HepG2 (cell line): ENCODE measurements around the gene ARHGAP29. TPM values are rescaled to one million over a fixed set of nuclear protein-coding genes. Genes with fewer than 3 reads are reported as not detected.

Experiments used
- ATAC-seq: fragments of 200-7000 bp; cut with Tn5 transposase; 3 replicates; pipeline ENCODE4 v1.9.1; 2020; ENCODE audit warnings: mild to moderate bottlenecking, moderate library complexity
- BruUV-seq: library from RNA; stranded (reverse); fragments of 400-500 nt; replicated peaks from 2 replicates; lab custom pipeline; 2021; lab: Mats Ljungman, UMichigan
- CTCF ChIA-PET: fragments of 300-600 bp; formaldehyde crosslinking; extraction: SDS; loops from one replicate; lab custom pipeline; 2021; ENCODE audit warnings: low total read pairs, inconsistent platforms, low intra/inter-chr PET ratio; lab: Yijun Ruan, JAX
- POLR2A ChIA-PET: fragments of 350-600 bp; sonication (Branson Sonifier 250); formaldehyde crosslinking; loops from one replicate; lab custom pipeline; 2020; ENCODE audit warnings: antibody characterized with exemption, inconsistent platforms; lab: Yijun Ruan, JAX
- DNase-seq: peaks from one replicate; pipeline ENCODE4 v3.0.0-alpha.2; 2015; ENCODE audit warnings: low spot score
- FAIRE-seq: peaks from 3 replicates; lab custom pipeline; 2011; peaks lifted over from hg19 to GRCh38; lab: Jason Lieb, UNC
- H2AFZ ChIP-seq: one replicate; pipeline ENCODE4 v1.6.1; 2011; ENCODE audit warnings: low read length, inconsistent platforms
- H3K27ac ChIP-seq: fragments of 300-600 bp; 3 replicates; pipeline ENCODE4 v1.8.0; 2011; ENCODE audit warnings: mixed run types, mild to moderate bottlenecking, mixed read lengths, low read length, inconsistent platforms; ENCODE audit not compliant: insufficient read depth; ENCODE audit errors: extremely low read length
- H3K27me3 ChIP-seq, 2 experiments: fragments of 200-600 bp in 1 of 2; 2 replicates in 1 of 2; 3 replicates in 1 of 2; pipeline versions ENCODE4 v1.6.0 to v1.8.0; 2011; ENCODE audit warnings: low read length in 2 of 2, mild to moderate bottlenecking in 2 of 2, moderate library complexity in 2 of 2, inconsistent platforms in 1 of 2; ENCODE audit not compliant: insufficient read depth in 2 of 2, control insufficient read depth in 1 of 2
- H3K36me3 ChIP-seq, 2 experiments: fragments of 200-600 bp in 1 of 2; replicated peaks in 1 of 2; 2 replicates in 1 of 2; 3 replicates in 1 of 2; pipeline versions ENCODE4 v1.5.1 to v1.8.0; 2011; ENCODE audit warnings: low read length in 2 of 2, inconsistent platforms in 1 of 2; ENCODE audit not compliant: insufficient read depth in 2 of 2, control insufficient read depth in 1 of 2
- H3K4me1 ChIP-seq: 2 replicates; pipeline ENCODE4 v1.5.1; 2012; ENCODE audit warnings: low read length, inconsistent platforms; ENCODE audit not compliant: insufficient read depth
- H3K4me2 ChIP-seq: 2 replicates; pipeline ENCODE4 v1.6.0; 2011; ENCODE audit warnings: low read depth, low read length, inconsistent platforms
- H3K4me3 ChIP-seq, 3 experiments: fragments of 200-600 bp in 1 of 3; sonication (generic), shearing (Covaris generic) in 1 of 3; replicated peaks in 1 of 3; 2 replicates each; pipeline ENCODE4 v1.5.1; 2011 to 2016; ENCODE audit warnings: low read length in 3 of 3, inconsistent platforms in 2 of 3, low read depth in 2 of 3, mild to moderate bottlenecking in 2 of 3, control low read depth in 1 of 3, mixed read lengths in 1 of 3; ENCODE audit not compliant: insufficient read depth in 1 of 3
- H3K79me2 ChIP-seq: one replicate; pipeline ENCODE4 v1.6.1; 2011; ENCODE audit warnings: low read length, inconsistent platforms; ENCODE audit not compliant: insufficient read depth
- H3K9ac ChIP-seq: 2 replicates; pipeline ENCODE4 v1.6.0; 2011; ENCODE audit warnings: mild to moderate bottlenecking, low read depth, low read length, inconsistent platforms; ENCODE audit not compliant: insufficient read depth
- H3K9me3 ChIP-seq: 2 replicates; pipeline ENCODE4 v1.5.1; 2012; ENCODE audit warnings: mild to moderate bottlenecking, low read length
- H4K20me1 ChIP-seq: 2 replicates; pipeline ENCODE4 v1.6.0; 2011; ENCODE audit warnings: inconsistent platforms, mild to moderate bottlenecking, low read length, moderate library complexity; ENCODE audit not compliant: insufficient read depth
- FOSL1 ChIP-seq: sonication (generic); formaldehyde crosslinking; IDR thresholded peaks from 2 replicates; pipeline ENCODE4 v1.9.0; 2021; ENCODE audit warnings: missing genetic modification reagents, borderline replicate concordance
- FOXK1 ChIP-seq: sonication (generic); formaldehyde crosslinking; IDR thresholded peaks from 2 replicates; pipeline ENCODE4 v1.4.0; 2020; ENCODE audit warnings: low read depth, missing genetic modification reagents, borderline replicate concordance
- HNRNPUL1 ChIP-seq: fragments of 200-400 bp; formaldehyde crosslinking; IDR thresholded peaks from 2 replicates; pipeline ENCODE4 v1.6.1; 2017; ENCODE audit warnings: low read depth, mild to moderate bottlenecking, low read length, moderate library complexity
- IRF1 ChIP-seq: sonication (generic); formaldehyde crosslinking; IDR thresholded peaks from 2 replicates; pipeline ENCODE4 v1.4.0; 2020; ENCODE audit warnings: low read depth, mild to moderate bottlenecking, missing genetic modification reagents
- NFE2L2 ChIP-seq: fragments of 150-350 bp; IDR thresholded peaks from 2 replicates; pipeline ENCODE4 v1.6.1; 2014; ENCODE audit warnings: low read length
- NFYB ChIP-seq: sonication (generic); formaldehyde crosslinking; IDR thresholded peaks from 2 replicates; pipeline ENCODE4 v1.4.0; 2020; ENCODE audit warnings: missing genetic modification reagents
- THAP8 ChIP-seq: sonication (generic); formaldehyde crosslinking; IDR thresholded peaks from 2 replicates; pipeline ENCODE4 v1.5.1; 2020; ENCODE audit warnings: missing genetic modification reagents, mild to moderate bottlenecking, borderline replicate concordance
- ZFP36L1 ChIP-seq: sonication (generic); formaldehyde crosslinking; IDR thresholded peaks from 2 replicates; pipeline ENCODE4 v1.8.0; 2022; ENCODE audit warnings: mild to moderate bottlenecking, missing genetic modification reagents, moderate library complexity
- ZNF18 ChIP-seq: sonication (generic); formaldehyde crosslinking; IDR thresholded peaks from 2 replicates; pipeline ENCODE4 v1.8.0; 2022; ENCODE audit warnings: mild to moderate bottlenecking, missing genetic modification reagents; ENCODE audit not compliant: insufficient replicate concordance
- ZNF709 ChIP-seq: sonication (generic); formaldehyde crosslinking; IDR thresholded peaks from 2 replicates; pipeline ENCODE4 v1.5.0; 2020; ENCODE audit warnings: mild to moderate bottlenecking, missing genetic modification reagents
- ZNF878 ChIP-seq: sonication (generic); formaldehyde crosslinking; IDR thresholded peaks from 2 replicates; pipeline ENCODE4 v1.8.1; 2023; ENCODE audit warnings: mild to moderate bottlenecking, missing genetic modification reagents, moderate library complexity
- in situ Hi-C: cut with HindIII; loops from 2 replicates; pipeline ENCODE4 v1.10.0; 2017; ENCODE audit warnings: low pct_unique_long_range_greater_than_20kb; ENCODE audit not compliant: extremely low pct_ligation_motif_present
- intact Hi-C: fragments of 100-400 bp; cut with micrococcal nuclease; formaldehyde crosslinking; loops from one replicate; pipeline ENCODE4 v1.10.0; 2022; ENCODE audit not compliant: unreplicated experiment
- polyA plus RNA-seq, 8 experiments: library from polyadenylated mRNA; depleted of rRNA in 3 of 8; stranded (reverse) in 7 of 8; unstranded in 1 of 8; fragments of >200 nt; fragmentation: Illumina TruSeq in 4 of 8; extraction: Trizol in 4 of 8; gene quantifications; 2 replicates each; pipeline versions ENCODE4 v1.2.1 to v1.2.3, GENCODE V29; 2011 to 2016; ENCODE audit warnings: low read depth in 4 of 8, missing spikeins in 1 of 8, mixed read lengths in 1 of 8; ENCODE audit not compliant: insufficient read depth in 1 of 8
- total RNA-seq, 5 experiments: library from RNA; depleted of rRNA; stranded (reverse); fragments of >200 nt; fragmentation: Illumina TruSeq; extraction: Trizol; gene quantifications; 2 replicates each; pipeline ENCODE4 v1.2.3, GENCODE V29; 2016; ENCODE audit warnings: low read depth in 1 of 5
- TF ChIP-seq, protein P1 (sequence below): sonication (generic); formaldehyde crosslinking; IDR thresholded peaks from 2 replicates; pipeline ENCODE4 v1.9.0; 2021; ENCODE audit warnings: missing genetic modification reagents, borderline replicate concordance
- TF ChIP-seq, protein P2 (sequence below): sonication (generic); formaldehyde crosslinking; IDR thresholded peaks from 2 replicates; pipeline ENCODE4 v1.5.1; 2020; ENCODE audit warnings: missing genetic modification reagents, mild to moderate bottlenecking, borderline replicate concordance
- TF ChIP-seq, protein P3 (sequence below): sonication (generic); formaldehyde crosslinking; IDR thresholded peaks from 2 replicates; pipeline ENCODE4 v1.5.0; 2020; ENCODE audit warnings: mild to moderate bottlenecking, low read depth, missing genetic modification reagents, borderline replicate concordance

The ARHGAP29 gene
- total and polyA plus RNA-seq, 2 of the 13 experiments (the other 11 are each of a cell fraction or from before 2014, with no cell fraction given): 12.8 to 18.3 TPM

GRCh38 chr1:94178901-94179300 is 58.5 kb downstream of the ARHGAP29 start:
- BruUV-seq: no TSS peak
- in situ Hi-C loops: no loop called here
- H2AFZ ChIP-seq: no peak overlapping the region
- no peaks in the 10 kb centered on the region for H3K9me3 ChIP-seq
- no peak overlapping the region for H3K9ac ChIP-seq
- no peak for FAIRE-seq
- TF ChIP-seq ZFP36L1 (no peak), FOXK1 (CRISPR knock-in tag) (no peak), ZNF878 (CRISPR knock-in tag) (no peak), FOSL1 (no peak), IRF1 (CRISPR knock-in tag) (no peak), NFE2L2 (no peak), ZNF18 (CRISPR knock-in tag) (no peak), HNRNPUL1 (no peak), THAP8 (no peak), ZNF709 (CRISPR knock-in tag) (no peak), NFYB (no peak)
- TF ChIP-seq, protein P1, sequence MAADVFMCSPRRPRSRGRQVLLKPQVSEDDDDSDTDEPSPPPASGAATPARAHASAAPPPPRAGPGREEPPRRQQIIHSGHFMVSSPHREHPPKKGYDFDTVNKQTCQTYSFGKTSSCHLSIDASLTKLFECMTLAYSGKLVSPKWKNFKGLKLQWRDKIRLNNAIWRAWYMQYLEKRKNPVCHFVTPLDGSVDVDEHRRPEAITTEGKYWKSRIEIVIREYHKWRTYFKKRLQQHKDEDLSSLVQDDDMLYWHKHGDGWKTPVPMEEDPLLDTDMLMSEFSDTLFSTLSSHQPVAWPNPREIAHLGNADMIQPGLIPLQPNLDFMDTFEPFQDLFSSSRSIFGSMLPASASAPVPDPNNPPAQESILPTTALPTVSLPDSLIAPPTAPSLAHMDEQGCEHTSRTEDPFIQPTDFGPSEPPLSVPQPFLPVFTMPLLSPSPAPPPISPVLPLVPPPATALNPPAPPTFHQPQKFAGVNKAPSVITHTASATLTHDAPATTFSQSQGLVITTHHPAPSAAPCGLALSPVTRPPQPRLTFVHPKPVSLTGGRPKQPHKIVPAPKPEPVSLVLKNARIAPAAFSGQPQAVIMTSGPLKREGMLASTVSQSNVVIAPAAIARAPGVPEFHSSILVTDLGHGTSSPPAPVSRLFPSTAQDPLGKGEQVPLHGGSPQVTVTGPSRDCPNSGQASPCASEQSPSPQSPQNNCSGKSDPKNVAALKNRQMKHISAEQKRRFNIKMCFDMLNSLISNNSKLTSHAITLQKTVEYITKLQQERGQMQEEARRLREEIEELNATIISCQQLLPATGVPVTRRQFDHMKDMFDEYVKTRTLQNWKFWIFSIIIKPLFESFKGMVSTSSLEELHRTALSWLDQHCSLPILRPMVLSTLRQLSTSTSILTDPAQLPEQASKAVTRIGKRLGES: no peak
- TF ChIP-seq, protein P2, sequence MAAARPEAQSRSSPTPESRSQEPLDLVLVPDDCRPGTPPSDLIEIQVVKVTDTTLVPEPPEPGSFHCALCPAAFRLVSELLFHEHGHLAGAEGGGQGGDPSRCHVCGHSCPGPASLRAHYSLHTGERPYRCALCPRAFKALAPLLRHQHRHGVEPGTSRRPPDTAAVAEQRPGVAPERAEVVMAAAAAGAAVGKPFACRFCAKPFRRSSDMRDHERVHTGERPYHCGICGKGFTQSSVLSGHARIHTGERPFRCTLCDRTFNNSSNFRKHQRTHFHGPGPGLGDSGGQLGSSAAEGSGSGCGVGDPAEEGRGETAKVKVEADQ (CRISPR knock-in tag): no peak
- TF ChIP-seq, protein P3, sequence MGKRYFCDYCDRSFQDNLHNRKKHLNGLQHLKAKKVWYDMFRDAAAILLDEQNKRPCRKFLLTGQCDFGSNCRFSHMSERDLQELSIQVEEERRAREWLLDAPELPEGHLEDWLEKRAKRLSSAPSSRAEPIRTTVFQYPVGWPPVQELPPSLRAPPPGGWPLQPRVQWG (CRISPR knock-in tag): no peak
- TF ChIP-seq, all 625 proteins: peak for 0
- H3K4me1 ChIP-seq: no peaks in the 10 kb centered on the region
- no peaks in the 10 kb centered on the region for H3K27me3 ChIP-seq
- no peak overlapping the region for H3K4me3 ChIP-seq
- no peak for ATAC-seq
- intact Hi-C loops: no loop called here
- no peaks in the 10 kb centered on the region for H4K20me1 ChIP-seq
- no peak for DNase-seq
- H3K4me2 ChIP-seq: no peak overlapping the region
- H3K27ac ChIP-seq: no peak overlapping the region
- POLR2A ChIA-PET: no interaction called here
- CTCF ChIA-PET: no interaction called here
- H3K36me3 ChIP-seq: peaks cover 6 to 36% of the 10 kb centered on the region in 2 experiments
- no peaks in the 10 kb centered on the region for H3K79me2 ChIP-seq
